ENCODE data around the gene ZCRB1. TPM values are rescaled to one million over a fixed set of nuclear protein-coding genes. Genes with fewer than 3 reads are reported as not detected.

The ZCRB1 gene
- total RNA-seq, 1 donor, result 32.6 TPM

- peaks cover 66% of the 10 kb centered on the region for H3K79me2 ChIP-seq (ENCODE audit: insufficient read depth, low read length)
Observed at GRCh38 chr12:42346403-42347002, 20.6 kb upstream of the ZCRB1 start.

GRCh38 chr12:42343721-42344120 lies 17.8 kb upstream of the ZCRB1 start:
- no peaks in the 10 kb centered on the region for H3K27me3 ChIP-seq (ENCODE audit: insufficient read depth, low read length)
- DNase-seq (ENCODE audit: insufficient read length, low spot score, missing footprints), result peak; percentile 35
- peak overlapping the region; percentile 22 for H3K4me2 ChIP-seq (ENCODE audit: insufficient read depth, low read length)
- H3K4me3 ChIP-seq (ENCODE audit: insufficient read depth, low read length), result no peak overlapping the region
- TF ChIP-seq CTCF (IDR thresholded peaks at IDR 0.05; ENCODE audit: extremely low read depth, low read depth, low read length), result no peak
- no peaks in the 10 kb centered on the region for H3K9me3 ChIP-seq (ENCODE audit: low read depth, low read length)
- H3K4me1 ChIP-seq (ENCODE audit: insufficient read depth, low read length), result peaks cover 4% of the 10 kb centered on the region
- H3K36me3 ChIP-seq (ENCODE audit: insufficient read depth, low read length), result no peaks in the 10 kb centered on the region
- peaks cover 82% of the 10 kb centered on the region for H3K79me2 ChIP-seq (ENCODE audit: insufficient read depth, low read length)
- H4K20me1 ChIP-seq (ENCODE audit: insufficient read depth, low read length), result peaks cover 7% of the 10 kb centered on the region
- no peak overlapping the region for H3K27ac ChIP-seq (ENCODE audit: low read depth, low read length)
- no peak overlapping the region for H2AFZ ChIP-seq (ENCODE audit: low read length)

More at GRCh38 chr12:42346403-42347002, 20.6 kb upstream of the ZCRB1 start:
- Histone ChIP-seq H2AFZ (ENCODE audit: low read length) (no peak overlapping the region), H3K36me3 (ENCODE audit: insufficient read depth, low read length) (no peaks in the 10 kb centered on the region), H4K20me1 (ENCODE audit: insufficient read depth, low read length) (no peaks in the 10 kb centered on the region), H3K4me3 (ENCODE audit: insufficient read depth, low read length) (no peak overlapping the region), H3K4me2 (ENCODE audit: insufficient read depth, low read length) (no peak overlapping the region), H3K27me3 (ENCODE audit: insufficient read depth, low read length) (no peaks in the 10 kb centered on the region), H3K4me1 (ENCODE audit: insufficient read depth, low read length) (peaks cover 4% of the 10 kb centered on the region), H3K27ac (ENCODE audit: low read depth, low read length) (no peak overlapping the region), H3K9me3 (ENCODE audit: low read depth, low read length) (no peaks in the 10 kb centered on the region)
- TF ChIP-seq CTCF (IDR thresholded peaks at IDR 0.05; ENCODE audit: extremely low read depth, low read depth, low read length), result no peak
- DNase-seq (ENCODE audit: insufficient read length, low spot score, missing footprints), result no peak

GRCh38 chr12:42342028-42342427 lies 16.1 kb upstream of the ZCRB1 start:
- Histone ChIP-seq H3K36me3 (ENCODE audit: insufficient read depth, low read length) (peaks cover 3% of the 10 kb centered on the region), H2AFZ (ENCODE audit: low read length) (no peak overlapping the region), H3K79me2 (ENCODE audit: insufficient read depth, low read length) (peaks cover 77% of the 10 kb centered on the region), H3K27me3 (ENCODE audit: insufficient read depth, low read length) (no peaks in the 10 kb centered on the region), H3K4me2 (ENCODE audit: insufficient read depth, low read length) (no peak overlapping the region), H3K4me1 (ENCODE audit: insufficient read depth, low read length) (peaks cover 4% of the 10 kb centered on the region), H3K4me3 (ENCODE audit: insufficient read depth, low read length) (no peak overlapping the region), H3K9me3 (ENCODE audit: low read depth, low read length) (no peaks in the 10 kb centered on the region), H3K27ac (ENCODE audit: low read depth, low read length) (no peak overlapping the region), H4K20me1 (ENCODE audit: insufficient read depth, low read length) (peaks cover 7% of the 10 kb centered on the region)
- no peak for DNase-seq (ENCODE audit: insufficient read length, low spot score, missing footprints)
- no peak for TF ChIP-seq CTCF (IDR thresholded peaks at IDR 0.05; ENCODE audit: extremely low read depth, low read depth, low read length)

GRCh38 chr12:42338280-42338679 lies 12.4 kb upstream of the ZCRB1 start:
- no peaks in the 10 kb centered on the region for H3K27me3 ChIP-seq (ENCODE audit: insufficient read depth, low read length)
- no peak for TF ChIP-seq CTCF (IDR thresholded peaks at IDR 0.05; ENCODE audit: extremely low read depth, low read depth, low read length)
- H3K79me2 ChIP-seq (ENCODE audit: insufficient read depth, low read length), result peaks cover 74% of the 10 kb centered on the region
- H3K4me1 ChIP-seq (ENCODE audit: insufficient read depth, low read length), result no peaks in the 10 kb centered on the region
- DNase-seq (ENCODE audit: insufficient read length, low spot score, missing footprints), result no peak
- H3K27ac ChIP-seq (ENCODE audit: low read depth, low read length), result no peak overlapping the region
- no peak overlapping the region for H3K4me3 ChIP-seq (ENCODE audit: insufficient read depth, low read length)
- peaks cover 7% of the 10 kb centered on the region for H4K20me1 ChIP-seq (ENCODE audit: insufficient read depth, low read length)
- H3K4me2 ChIP-seq (ENCODE audit: insufficient read depth, low read length), result no peak overlapping the region
- H3K36me3 ChIP-seq (ENCODE audit: insufficient read depth, low read length), result peaks cover 12% of the 10 kb centered on the region
- H3K9me3 ChIP-seq (ENCODE audit: low read depth, low read length), result no peaks in the 10 kb centered on the region
- no peak overlapping the region for H2AFZ ChIP-seq (ENCODE audit: low read length)

Data from osteoblast (primary cell).